Superior temporal gyrus (tissue), 1 donor: Measurements from ENCODE around the gene SACS.
"Not testable (repeated sequence)": the region's sequence is repeated elsewhere in the genome, so short reads cannot be mapped to it uniquely, and the experiment has no call there.

ENCODE experiments used
- DNase-seq: peaks from one replicate; pipeline ENCODE4 v3.0.0-alpha.2; 2016; ENCODE audit errors: extremely low spot score

The SACS gene

GRCh38 chr13:23357349-23357748 is 76.2 kb downstream of the SACS start:
- DNase-seq = no peak

DNA sequence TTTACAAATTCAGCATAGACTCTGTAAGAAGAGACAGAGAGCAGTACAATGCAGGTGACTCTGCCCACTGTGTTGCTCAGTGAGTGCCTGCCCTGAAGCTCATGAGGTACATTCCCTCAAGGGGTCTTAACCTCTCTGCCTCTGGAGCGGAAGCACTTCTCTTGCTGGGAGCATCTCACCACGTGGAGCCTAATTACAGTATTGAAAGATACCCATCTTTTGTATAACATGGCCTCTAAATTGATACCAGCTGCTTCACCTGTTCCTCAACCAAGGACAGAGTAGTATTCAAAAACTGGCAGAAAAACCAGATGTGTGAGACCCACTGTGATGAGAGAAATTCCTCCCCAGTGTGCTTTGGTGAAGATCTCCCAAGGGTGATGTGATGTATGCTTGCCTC is 77.1 kb downstream of the SACS start:
- no peak for DNase-seq

- no peak for DNase-seq
These were observed 79.0 kb downstream of the SACS start for GRCh38 chr13:23354520-23354919.

DNA sequence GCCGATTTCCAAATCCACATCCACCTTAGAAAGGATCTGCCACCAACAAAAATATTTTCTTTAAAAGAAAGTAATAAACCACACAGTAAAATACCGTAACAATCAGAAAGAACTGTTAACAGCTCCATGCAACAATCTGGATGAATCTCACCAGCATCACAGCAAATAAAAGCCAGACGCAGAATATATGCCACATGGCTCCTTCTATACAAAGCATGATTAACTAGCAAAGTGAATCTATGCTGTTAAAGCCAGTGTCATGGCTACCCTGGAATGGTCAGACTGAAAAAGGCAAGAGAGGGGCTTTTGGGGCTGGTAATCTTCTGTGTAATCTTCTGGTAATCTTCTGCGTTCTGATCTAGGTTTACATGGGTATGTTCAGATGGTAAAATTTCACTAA is 81.3 kb downstream of the SACS start:
- DNase-seq = no peak

DNA sequence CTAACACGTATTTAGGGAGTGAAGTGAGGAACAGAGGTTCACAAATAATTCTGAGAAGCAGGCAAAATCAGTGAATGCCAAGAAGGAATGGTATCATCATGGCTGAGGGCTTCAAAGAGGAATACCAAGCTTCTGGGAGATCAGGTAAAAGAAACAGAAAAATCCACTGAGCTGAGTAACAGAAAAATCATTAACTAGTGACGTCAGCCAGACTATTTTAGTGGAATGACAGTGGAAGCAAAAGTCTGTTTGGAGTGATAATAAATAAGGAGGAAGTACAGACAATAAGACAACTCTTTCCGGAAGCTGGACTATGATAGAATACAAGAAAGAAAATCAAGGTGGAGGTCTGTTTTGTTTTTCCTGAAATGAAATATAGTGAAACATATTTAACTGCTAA is 83.5 kb downstream of the SACS start:
- no peak for DNase-seq

DNA sequence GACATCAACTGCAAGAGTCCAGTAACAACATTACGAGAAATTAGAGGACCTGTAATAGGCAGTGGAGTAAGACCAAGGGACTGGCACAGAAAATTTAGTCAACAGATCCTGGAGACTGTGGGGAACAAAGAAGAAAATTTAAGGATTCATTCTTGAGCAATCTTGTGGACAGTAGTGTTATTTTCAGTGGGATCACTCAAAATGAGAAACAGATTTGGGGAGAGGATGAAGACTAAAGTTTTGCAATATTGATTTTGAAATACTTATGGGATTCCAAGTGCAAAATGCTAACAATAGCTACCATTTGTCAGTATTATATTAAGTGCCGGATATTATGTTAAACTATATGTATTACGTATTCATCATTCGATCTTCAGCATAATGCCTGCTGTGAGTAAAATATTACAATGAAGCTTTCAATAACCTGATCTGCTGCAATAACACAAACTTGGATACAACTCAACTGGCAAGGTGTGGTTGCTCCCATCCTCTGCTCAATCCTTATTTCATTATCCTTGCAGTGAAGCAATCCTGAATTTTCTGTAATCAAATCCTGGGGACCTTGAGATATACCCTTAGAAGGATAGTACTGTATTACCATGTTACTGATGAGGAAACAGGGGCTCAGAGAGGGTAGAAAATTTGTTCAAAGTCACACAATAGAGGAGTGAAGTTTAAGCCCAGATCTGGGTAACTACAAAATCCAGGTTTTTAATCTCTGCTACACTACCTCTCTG is 84.2 kb downstream of the SACS start:
- DNase-seq = no peak

- no peak for DNase-seq
These were observed 85.0 kb downstream of the SACS start for GRCh38 chr13:23348262-23349127.

DNA sequence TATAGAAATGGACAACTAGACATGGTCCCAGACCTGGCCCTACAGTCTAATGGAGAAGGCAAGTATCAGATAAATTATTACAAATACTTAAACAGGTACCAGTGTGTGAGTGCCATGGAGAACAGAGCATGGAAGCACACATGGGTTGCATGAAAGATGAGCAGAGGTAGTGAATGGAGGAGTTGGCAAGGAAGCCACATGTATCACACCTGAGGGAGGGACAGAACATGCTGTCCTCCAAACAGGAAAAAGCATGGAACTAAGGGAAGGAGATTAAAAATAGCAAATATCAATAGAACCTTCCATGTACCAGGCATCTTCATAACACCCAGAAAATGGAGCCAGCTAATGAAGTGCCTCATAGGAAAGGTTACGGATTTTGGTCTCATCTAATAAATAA is 85.9 kb downstream of the SACS start:
- no peak for DNase-seq

- no peak for DNase-seq
These were observed 88.4 kb downstream of the SACS start for GRCh38 chr13:23344931-23345595.

DNA sequence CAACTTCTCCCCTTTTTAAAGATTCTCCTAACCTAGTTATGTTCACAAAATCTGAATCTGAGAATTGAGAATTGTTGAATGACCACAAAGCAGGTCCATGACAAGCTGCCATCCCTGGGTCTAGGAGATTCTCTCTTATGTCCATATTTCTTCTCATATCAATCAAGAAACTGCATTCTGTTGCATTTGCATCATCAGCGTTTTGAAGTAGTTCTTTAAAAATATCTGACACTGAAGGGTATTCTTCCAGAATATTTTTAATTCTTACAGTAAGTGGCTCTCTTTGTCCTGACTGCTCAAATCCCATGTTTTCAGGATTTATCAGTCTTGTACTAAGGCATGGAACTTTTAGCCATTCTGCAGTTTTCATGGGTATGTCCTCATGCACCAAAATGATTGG is 94.3 kb downstream of the SACS start:
- DNase-seq = no peak

- no peak for DNase-seq
These were observed 103.1 kb downstream of the SACS start for GRCh38 chr13:23330356-23330755.

GRCh38 chr13:23325191-23325590 is 108.3 kb downstream of the SACS start:
- DNase-seq = no peak

DNA sequence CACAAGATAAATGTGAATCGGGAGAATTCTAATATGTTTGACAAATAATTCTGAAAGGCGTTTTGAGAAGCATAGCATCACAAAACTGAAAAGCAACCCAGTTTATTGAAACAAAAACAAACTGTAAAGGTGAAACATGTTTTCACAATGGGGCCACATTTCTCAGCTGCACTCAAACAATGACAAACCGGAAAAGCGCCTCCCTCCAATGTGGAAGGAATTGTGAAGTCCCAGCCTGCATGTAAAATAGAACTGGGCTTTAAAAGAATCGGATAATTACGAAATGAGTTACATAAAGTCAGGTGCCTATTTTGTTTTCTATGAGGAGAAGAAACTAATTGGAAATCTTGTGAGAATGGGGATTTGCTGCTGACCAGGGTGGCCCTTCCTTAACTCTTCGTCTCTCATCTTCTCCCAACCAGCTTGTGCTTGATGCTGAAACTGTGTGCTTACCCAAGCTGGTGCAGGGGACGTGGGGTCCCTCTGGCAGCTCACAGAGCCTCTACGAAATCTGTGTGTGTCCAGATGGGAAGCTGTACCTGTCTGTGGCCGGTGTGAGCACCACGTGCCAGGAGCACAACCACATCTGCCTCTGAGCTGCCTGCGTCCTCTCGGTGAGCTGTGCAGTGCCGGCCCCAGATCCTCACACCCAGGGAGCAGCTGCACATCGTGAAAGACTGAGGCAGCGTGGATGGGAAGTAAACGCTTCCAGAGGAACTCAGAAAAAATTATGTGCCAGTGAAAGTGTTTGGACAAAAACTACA is 109.4 kb downstream of the SACS start:
- DNase-seq = peak; percentile 49

- DNase-seq = no peak
These were observed 110.9 kb downstream of the SACS start for GRCh38 chr13:23322353-23323336.

- no peak for DNase-seq
These were observed 111.8 kb downstream of the SACS start for GRCh38 chr13:23321535-23322241.

DNA sequence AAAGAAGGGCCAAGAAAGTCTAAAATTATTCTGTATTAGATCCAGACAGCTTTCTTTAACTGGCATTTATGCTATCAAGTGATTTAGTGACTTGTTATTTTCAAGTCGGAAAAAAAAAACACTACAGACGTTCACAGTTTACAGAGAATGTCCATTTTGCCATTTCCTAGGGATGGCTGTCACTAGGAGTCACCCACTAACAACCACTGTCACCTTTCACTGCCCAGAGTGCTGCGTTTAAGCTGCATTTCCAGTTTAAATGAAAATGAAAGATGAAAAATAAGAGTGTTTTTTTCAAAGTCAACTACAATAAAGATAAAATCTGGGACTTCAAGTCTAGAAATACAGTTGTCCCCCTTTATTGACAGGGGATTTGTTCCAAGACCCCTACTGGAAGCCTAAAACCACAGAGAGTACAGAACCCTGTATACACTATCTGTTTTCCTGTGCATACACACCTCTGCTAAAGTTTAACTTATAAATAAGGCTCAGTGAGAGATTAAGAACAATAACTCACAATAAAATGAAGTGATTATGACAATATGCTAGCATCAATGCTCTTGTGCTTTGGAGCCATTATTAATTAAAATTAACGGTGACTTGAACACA is 112.5 kb downstream of the SACS start:
- no peak for DNase-seq

DNA sequence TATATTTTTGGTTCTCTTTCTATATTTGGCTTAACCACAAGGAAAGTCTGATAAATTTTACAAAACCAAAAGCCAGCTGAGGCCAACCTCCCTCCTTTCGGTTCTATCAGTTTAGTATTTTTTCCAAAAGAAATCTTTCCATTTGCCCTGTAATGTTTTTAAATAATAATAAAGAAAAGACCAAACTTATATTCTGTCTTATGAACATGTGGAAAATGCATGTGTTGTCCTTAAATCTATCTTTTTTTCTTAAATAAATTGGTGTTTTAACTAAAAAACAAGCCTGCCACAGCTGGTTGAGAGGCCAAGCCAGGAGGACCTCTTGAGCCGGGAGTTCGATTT is 113.6 kb downstream of the SACS start:
- no peak for DNase-seq

- DNase-seq = not testable (repeated sequence)
These were observed 118.7 kb downstream of the SACS start for GRCh38 chr13:23314837-23315236.

DNA sequence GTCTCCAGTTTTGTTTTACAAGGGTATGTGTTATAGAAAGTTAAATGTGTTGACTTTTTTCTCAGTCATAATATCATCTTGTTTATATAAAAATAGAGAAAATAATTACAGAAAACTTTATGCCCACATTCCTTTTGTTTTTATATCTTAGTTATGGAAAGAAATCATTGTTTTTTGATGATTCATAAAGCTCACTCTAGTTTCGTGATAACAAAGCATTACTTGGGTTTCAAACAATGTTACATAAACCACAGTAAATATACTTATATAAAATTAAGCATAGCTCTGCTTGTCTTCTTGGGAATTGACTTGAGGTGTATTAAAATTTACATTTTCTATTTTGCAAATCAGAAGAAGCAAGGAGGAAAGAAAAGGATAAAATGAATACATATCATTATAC is 140.9 kb downstream of the SACS start:
- no peak for DNase-seq

GRCh38 chr13:23289917-23290357 is 143.6 kb downstream of the SACS start:
- no peak for DNase-seq
